H9 (cell line): Measurements from ENCODE around the gene B3GALNT2. TPM values are rescaled to one million over a fixed set of nuclear protein-coding genes. Genes with fewer than 3 reads are reported as not detected.
A peak's percentile ranks its signal among the peaks of the same experiment; 100 is the strongest.

Source experiments
- DNase-seq: peaks from one replicate; pipeline ENCODE4 v3.0.0-alpha.2; 2017
- H2AFZ ChIP-seq: one replicate; pipeline ENCODE4 v1.6.1; 2013; ENCODE audit warnings: mild to moderate bottlenecking, low read length, control low read depth, moderate library complexity
- H2AK5ac ChIP-seq: 2 replicates; pipeline ENCODE4 v1.6.1; 2013; ENCODE audit warnings: low read length, control low read depth, mixed read lengths; ENCODE audit not compliant: insufficient read length
- H2BK120ac ChIP-seq: one replicate; pipeline ENCODE4 v1.6.1; 2013; ENCODE audit warnings: low read depth, mild to moderate bottlenecking, low read length, control low read depth, inconsistent platforms; ENCODE audit not compliant: poor library complexity, severe bottlenecking
- H2BK12ac ChIP-seq: 2 replicates; pipeline ENCODE4 v1.6.1; 2013; ENCODE audit warnings: low read length, control low read depth, mixed read lengths, low read depth; ENCODE audit not compliant: insufficient read length
- H2BK15ac ChIP-seq: 2 replicates; pipeline ENCODE4 v1.6.1; 2013; ENCODE audit warnings: low read depth, low read length, control low read depth
- H2BK20ac ChIP-seq: one replicate; pipeline ENCODE4 v1.6.1; 2013; ENCODE audit warnings: low read depth, mild to moderate bottlenecking, low read length, control low read depth, inconsistent platforms; ENCODE audit not compliant: poor library complexity, severe bottlenecking
- H2BK5ac ChIP-seq: 2 replicates; pipeline ENCODE4 v1.6.1; 2013; ENCODE audit warnings: low read length, control low read depth, mixed read lengths; ENCODE audit not compliant: insufficient read length
- H3K14ac ChIP-seq: 2 replicates; pipeline ENCODE4 v1.6.1; 2013; ENCODE audit warnings: low read length, control low read depth; ENCODE audit not compliant: insufficient read depth
- H3K18ac ChIP-seq: 2 replicates; pipeline ENCODE4 v1.6.1; 2013; ENCODE audit warnings: low read depth, mild to moderate bottlenecking, mixed read lengths, low read length, control low read depth; ENCODE audit not compliant: insufficient read length
- H3K23ac ChIP-seq: 2 replicates; pipeline ENCODE4 v1.6.1; 2013; ENCODE audit warnings: low read length, control low read depth, mixed read lengths, low read depth; ENCODE audit not compliant: insufficient read length
- H3K23me2 ChIP-seq: 2 replicates; pipeline ENCODE4 v1.6.1; 2013; ENCODE audit warnings: low read depth, mild to moderate bottlenecking, mixed read lengths, low read length, control low read depth; ENCODE audit not compliant: insufficient read length, poor library complexity, severe bottlenecking
- H3K27ac ChIP-seq: 2 replicates; pipeline ENCODE4 v1.5.1; 2013; ENCODE audit warnings: low read length, control low read depth, mixed read lengths, low read depth; ENCODE audit not compliant: insufficient read length
- H3K27me3 ChIP-seq: 2 replicates; pipeline ENCODE4 v1.6.1; 2013; ENCODE audit warnings: low read length, control low read depth, inconsistent platforms; ENCODE audit not compliant: insufficient read depth
- H3K4ac ChIP-seq: 2 replicates; pipeline ENCODE4 v1.6.1; 2013; ENCODE audit warnings: low read depth, mild to moderate bottlenecking, control low read depth, inconsistent platforms, low read length, moderate library complexity
- H3K4me1 ChIP-seq: 2 replicates; pipeline ENCODE4 v1.6.1; 2013; ENCODE audit warnings: low read length, control low read depth, inconsistent platforms; ENCODE audit not compliant: insufficient read depth
- H3K4me2 ChIP-seq: 2 replicates; pipeline ENCODE4 v1.6.1; 2013; ENCODE audit warnings: low read length, control low read depth, mixed read lengths; ENCODE audit not compliant: insufficient read length, insufficient read depth
- H3K56ac ChIP-seq: 2 replicates; pipeline ENCODE4 v1.6.1; 2013; ENCODE audit warnings: low read depth, mild to moderate bottlenecking, mixed read lengths, low read length, control low read depth; ENCODE audit not compliant: insufficient read length
- H3K79me1 ChIP-seq: 2 replicates; pipeline ENCODE4 v1.6.1; 2013; ENCODE audit warnings: low read depth, mild to moderate bottlenecking, moderate library complexity, low read length, control low read depth, inconsistent platforms; ENCODE audit not compliant: insufficient read depth, poor library complexity, severe bottlenecking
- H3K79me2 ChIP-seq: 2 replicates; pipeline ENCODE4 v1.6.1; 2013; ENCODE audit warnings: low read length, control low read depth, inconsistent platforms; ENCODE audit not compliant: insufficient read depth
- H3K9ac ChIP-seq: 2 replicates; pipeline ENCODE4 v1.6.1; 2013; ENCODE audit warnings: low read length, control low read depth, mixed read lengths; ENCODE audit not compliant: insufficient read length; ENCODE audit errors: extremely low read depth
- H3K9me3 ChIP-seq: one replicate; pipeline ENCODE4 v1.6.1; 2013; ENCODE audit warnings: low read depth, low read length, inconsistent platforms; ENCODE audit not compliant: control insufficient read depth
- H3T11ph ChIP-seq: one replicate; pipeline ENCODE4 v1.6.1; 2013; ENCODE audit warnings: mild to moderate bottlenecking, low read length, control low read depth, inconsistent platforms
- H4K20me1 ChIP-seq: one replicate; pipeline ENCODE4 v1.6.1; 2013; ENCODE audit not compliant: control insufficient read depth, insufficient read length, insufficient read depth
- H4K5ac ChIP-seq: 2 replicates; pipeline ENCODE4 v1.6.1; 2013; ENCODE audit warnings: low read depth, mild to moderate bottlenecking, mixed read lengths, low read length, control low read depth; ENCODE audit not compliant: insufficient read length
- H4K8ac ChIP-seq: replicated peaks from 2 replicates; pipeline ENCODE4 v1.6.1; 2013; ENCODE audit warnings: low read length, control low read depth, mixed read lengths, low read depth; ENCODE audit not compliant: insufficient read length
- H4K91ac ChIP-seq: 2 replicates; pipeline ENCODE4 v1.6.1; 2013; ENCODE audit warnings: low read depth, mild to moderate bottlenecking, moderate library complexity, mixed read lengths, low read length, control low read depth; ENCODE audit not compliant: insufficient read length
- H3K27ac Mint-ChIP-seq, 3 experiments: 2 replicates in 2 of 3; 3 replicates in 1 of 3; pipeline ENCODE4 v1.8.0; 2020 to 2021; ENCODE audit warnings: mixed read lengths in 3 of 3, mild to moderate bottlenecking in 1 of 3, moderate library complexity in 1 of 3
- H3K27me3 Mint-ChIP-seq: 2 replicates; pipeline ENCODE4 v1.8.0; 2021; ENCODE audit warnings: low read depth, mild to moderate bottlenecking, moderate library complexity, mixed read lengths
- H3K36me3 Mint-ChIP-seq, 3 experiments: 2 replicates in 2 of 3; 3 replicates in 1 of 3; pipeline ENCODE4 v1.8.0; 2020 to 2021; ENCODE audit warnings: low read depth in 3 of 3, mixed read lengths in 3 of 3; ENCODE audit not compliant: insufficient read depth in 1 of 3
- H3K4me1 Mint-ChIP-seq, 2 experiments: 2 replicates each; pipeline ENCODE4 v1.8.0; 2020; ENCODE audit warnings: mixed read lengths in 2 of 2
- H3K4me3 Mint-ChIP-seq, 2 experiments: 2 replicates in 1 of 2; 3 replicates in 1 of 2; pipeline ENCODE4 v1.8.0; 2020 to 2021; ENCODE audit warnings: mild to moderate bottlenecking in 2 of 2, mixed read lengths in 2 of 2, moderate library complexity in 1 of 2
- H3K9me3 Mint-ChIP-seq, 2 experiments: 2 replicates in 1 of 2; 3 replicates in 1 of 2; pipeline ENCODE4 v1.8.0; 2020; ENCODE audit warnings: mild to moderate bottlenecking in 2 of 2, mixed read lengths in 2 of 2, moderate library complexity in 1 of 2
- CTCF ChIP-seq: fragments of 200-600 bp; sonication (generic); conservative IDR thresholded peaks from 3 replicates; pipeline ENCODE4 v1.8.0; 2021; ENCODE audit warnings: antibody characterized with exemption, mild to moderate bottlenecking
- WGBS: extraction: QIAGEN DNeasy Blood & Tissue Kit; methylation state at CpG from one replicate; pipeline ENCODE4 v1.1.7; 2013; ENCODE audit warnings: missing lambda C conversion rate, low lambda C conversion rate, mixed read lengths; ENCODE audit not compliant: insufficient read length; ENCODE audit errors: extremely low coverage; 5-methylcytosine and 5-hydroxymethylcytosine counted together
- total RNA-seq: library from RNA; stranded (reverse); gene quantifications from 2 replicates; pipeline ENCODE4 v1.2.1, GENCODE V29; 2021

B3GALNT2 gene
- total RNA-seq, 1 experiment from 2014 or later, result 27.8 TPM

- H3K9ac ChIP-seq, result no peak overlapping the region
- H2BK15ac ChIP-seq, result no peak overlapping the region
- H3K4me2 ChIP-seq, result no peak overlapping the region
- H2BK5ac ChIP-seq, result no peak overlapping the region
- H3T11ph ChIP-seq, result no peak overlapping the region
- Mint-ChIP-seq H3K27me3 (no peaks in the 10 kb centered on the region), H3K9me3 (no peaks in the 10 kb centered on the region), H3K27ac (no peak overlapping the region; a peak in 1 of 7 replicates), H3K4me1 (no peaks in the 10 kb centered on the region), H3K36me3 (no peaks in the 10 kb centered on the region), H3K4me3 (no peak overlapping the region)
- H3K23me2 ChIP-seq, result no peaks in the 10 kb centered on the region
- H3K79me2 ChIP-seq, result no peaks in the 10 kb centered on the region
- no peaks in the 10 kb centered on the region for H3K79me1 ChIP-seq
- no peak overlapping the region for H3K27ac ChIP-seq
- no peaks in the 10 kb centered on the region for H4K20me1 ChIP-seq
- DNase-seq, result no peak
- no peak overlapping the region for H2AK5ac ChIP-seq
- H3K56ac ChIP-seq, result no peak overlapping the region
- H2BK12ac ChIP-seq, result no peak overlapping the region
- H4K5ac ChIP-seq, result no peak overlapping the region
- H4K91ac ChIP-seq, result no peak overlapping the region
- no peak overlapping the region for H2BK20ac ChIP-seq
- no peak overlapping the region for H4K8ac ChIP-seq
- no peak overlapping the region for H2AFZ ChIP-seq
- TF ChIP-seq CTCF, result peak; percentile 92
- no peak overlapping the region for H3K4ac ChIP-seq
- no peaks in the 10 kb centered on the region for H3K9me3 ChIP-seq
- no peak overlapping the region for H3K23ac ChIP-seq
- H3K27me3 ChIP-seq, result no peaks in the 10 kb centered on the region
- no peak overlapping the region for H2BK120ac ChIP-seq
- WGBS, result 100% methylated on average over 2 of the region's 8 CpGs
- H3K18ac ChIP-seq, result no peak overlapping the region
- H3K14ac ChIP-seq, result no peak overlapping the region
- H3K4me1 ChIP-seq, result no peaks in the 10 kb centered on the region
These were observed 9.5 kb upstream of the B3GALNT2 start for GRCh38 chr1:235513495-235514366.
